Measurements from ENCODE around the gene RIOK2.

RIOK2 gene

DNA sequence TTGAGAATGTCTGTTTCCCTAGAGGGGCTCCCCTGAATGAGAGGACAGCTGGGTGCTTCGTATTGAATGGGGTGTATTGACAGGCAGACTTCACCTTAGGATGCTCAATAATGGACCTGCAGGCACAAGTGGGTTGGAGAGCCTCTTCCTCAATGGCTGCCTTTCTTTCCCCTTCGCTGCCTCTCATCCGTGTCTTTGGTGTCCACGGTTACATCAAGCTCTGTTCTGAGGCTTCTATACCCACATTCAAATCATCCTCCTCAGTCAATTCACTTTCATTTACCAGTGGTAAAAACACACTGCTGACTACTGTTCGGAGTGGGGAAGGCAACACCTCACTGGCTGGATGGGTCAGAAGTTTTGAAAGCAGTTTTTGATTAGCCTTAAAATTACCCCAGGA is 61.2 kb downstream of the RIOK2 start:
- Histone ChIP-seq H3K9me3 (ENCODE audit: control insufficient read depth, low read length) (no peaks in the 10 kb centered on the region), H3K4me1 (ENCODE audit: control insufficient read depth, insufficient read depth, low read length) (no peaks in the 10 kb centered on the region), H3K4me3 (ENCODE audit: low read length) (no peak overlapping the region), H3K36me3 (ENCODE audit: control insufficient read depth, insufficient read depth, low read length, severe bottlenecking) (no peaks in the 10 kb centered on the region), H3K27me3 (replicated peaks; ENCODE audit: control insufficient read depth, insufficient read depth, low read length) (no peaks in the 10 kb centered on the region), H3K9ac (ENCODE audit: low read length) (no peak overlapping the region)
- DNase-seq (ENCODE audit: low read depth), result no peak

- no peaks in the 10 kb centered on the region for H3K36me3 ChIP-seq (ENCODE audit: control insufficient read depth, insufficient read depth, low read length, severe bottlenecking)
- no peak overlapping the region for H3K9ac ChIP-seq (ENCODE audit: low read length)
- no peaks in the 10 kb centered on the region for H3K4me1 ChIP-seq (ENCODE audit: control insufficient read depth, insufficient read depth, low read length)
- H3K27me3 ChIP-seq (replicated peaks; ENCODE audit: control insufficient read depth, insufficient read depth, low read length), result no peaks in the 10 kb centered on the region
- no peak overlapping the region for H3K4me3 ChIP-seq (ENCODE audit: low read length)
- no peaks in the 10 kb centered on the region for H3K9me3 ChIP-seq (ENCODE audit: control insufficient read depth, low read length)
- no peak for DNase-seq (ENCODE audit: low read depth)
Measured at GRCh38 chr5:97120195-97120594, 62.9 kb downstream of the RIOK2 start.

DNA sequence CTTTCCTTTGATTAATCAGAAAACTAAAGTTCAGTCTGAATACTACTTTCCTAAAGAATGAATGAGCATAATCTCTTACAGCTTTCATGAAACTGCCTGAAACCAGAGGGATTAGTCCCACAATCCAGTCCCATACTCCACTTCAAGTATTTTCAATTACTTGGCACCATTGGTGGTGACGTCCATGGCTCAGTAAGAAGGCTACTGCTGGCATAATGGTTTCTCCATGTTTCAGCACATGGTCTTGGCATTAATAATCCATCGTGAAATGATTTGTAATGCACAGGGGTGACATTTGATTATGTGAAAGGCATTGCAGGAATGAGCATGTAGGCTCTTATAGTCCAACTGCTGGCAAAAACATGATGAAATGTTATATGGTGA is 64.0 kb downstream of the RIOK2 start:
- no peaks in the 10 kb centered on the region for H3K4me1 ChIP-seq (ENCODE audit: control insufficient read depth, insufficient read depth, low read length)
- no peaks in the 10 kb centered on the region for H3K27me3 ChIP-seq (replicated peaks; ENCODE audit: control insufficient read depth, insufficient read depth, low read length)
- H3K36me3 ChIP-seq (ENCODE audit: control insufficient read depth, insufficient read depth, low read length, severe bottlenecking), result no peaks in the 10 kb centered on the region
- H3K9me3 ChIP-seq (ENCODE audit: control insufficient read depth, low read length), result no peaks in the 10 kb centered on the region
- DNase-seq (ENCODE audit: low read depth), result no peak
- no peak overlapping the region for H3K9ac ChIP-seq (ENCODE audit: low read length)
- H3K4me3 ChIP-seq (ENCODE audit: low read length), result no peak overlapping the region

DNA sequence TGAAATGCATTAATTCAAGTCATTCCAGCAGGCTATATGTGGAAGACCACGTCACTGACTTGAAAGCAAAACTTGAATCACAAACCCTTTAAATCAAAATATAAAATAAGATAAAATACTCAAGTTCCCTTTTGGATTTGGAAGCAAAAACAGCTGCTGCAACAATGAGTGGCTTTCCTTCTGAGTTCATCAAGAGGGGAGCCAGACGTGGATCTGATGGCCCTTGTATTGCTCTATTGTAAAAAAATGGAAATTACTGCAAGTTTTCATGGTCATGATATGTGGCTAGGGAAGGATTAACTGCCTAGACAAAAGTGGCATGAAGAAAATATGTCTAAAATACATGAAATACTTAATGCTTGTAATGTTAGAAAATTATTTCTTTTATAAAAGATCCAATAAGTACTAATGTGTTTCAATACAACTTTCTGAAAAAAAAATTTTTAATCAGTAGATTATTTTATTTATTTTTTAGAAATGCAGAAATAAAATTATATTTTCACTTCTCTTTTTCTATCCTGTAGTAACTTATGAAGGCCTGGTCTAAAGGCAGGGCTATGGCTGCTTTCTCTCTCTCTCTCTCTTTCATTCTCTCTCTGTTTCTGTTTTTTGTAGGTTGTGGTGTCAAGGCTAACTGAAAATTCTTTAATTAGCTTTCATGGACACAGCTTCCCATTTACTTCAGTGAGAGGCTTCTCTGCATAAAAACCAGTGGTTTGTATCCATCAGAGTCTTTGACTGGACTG is 64.6 kb downstream of the RIOK2 start:
- H3K36me3 ChIP-seq (ENCODE audit: control insufficient read depth, insufficient read depth, low read length, severe bottlenecking), result no peaks in the 10 kb centered on the region

GRCh38 chr5:97115932-97116331 is 67.1 kb downstream of the RIOK2 start:
- H3K9ac ChIP-seq (ENCODE audit: low read length), result no peak overlapping the region
- H3K4me3 ChIP-seq (ENCODE audit: low read length), result no peak overlapping the region
- H3K27me3 ChIP-seq (replicated peaks; ENCODE audit: control insufficient read depth, insufficient read depth, low read length), result no peaks in the 10 kb centered on the region
- no peaks in the 10 kb centered on the region for H3K4me1 ChIP-seq (ENCODE audit: control insufficient read depth, insufficient read depth, low read length)
- no peaks in the 10 kb centered on the region for H3K9me3 ChIP-seq (ENCODE audit: control insufficient read depth, low read length)
- no peak for DNase-seq (ENCODE audit: low read depth)
- no peaks in the 10 kb centered on the region for H3K36me3 ChIP-seq (ENCODE audit: control insufficient read depth, insufficient read depth, low read length, severe bottlenecking)

More for the DNA sequence above, 64.6 kb downstream of the RIOK2 start:
- Histone ChIP-seq H3K4me3 (ENCODE audit: low read length) (no peak overlapping the region), H3K27me3 (replicated peaks; ENCODE audit: control insufficient read depth, insufficient read depth, low read length) (no peaks in the 10 kb centered on the region), H3K9ac (ENCODE audit: low read length) (no peak overlapping the region), H3K9me3 (ENCODE audit: control insufficient read depth, low read length) (no peaks in the 10 kb centered on the region), H3K4me1 (ENCODE audit: control insufficient read depth, insufficient read depth, low read length) (no peaks in the 10 kb centered on the region)
- no peak for DNase-seq (ENCODE audit: low read depth)

- DNase-seq (ENCODE audit: low read depth), result no peak
- Histone ChIP-seq H3K4me3 (ENCODE audit: low read length) (no peak overlapping the region), H3K36me3 (ENCODE audit: control insufficient read depth, insufficient read depth, low read length, severe bottlenecking) (no peaks in the 10 kb centered on the region), H3K4me1 (ENCODE audit: control insufficient read depth, insufficient read depth, low read length) (no peaks in the 10 kb centered on the region), H3K9ac (ENCODE audit: low read length) (no peak overlapping the region), H3K9me3 (ENCODE audit: control insufficient read depth, low read length) (no peaks in the 10 kb centered on the region), H3K27me3 (replicated peaks; ENCODE audit: control insufficient read depth, insufficient read depth, low read length) (no peaks in the 10 kb centered on the region)
Measured at GRCh38 chr5:97112230-97112629, 70.8 kb downstream of the RIOK2 start.

DNA sequence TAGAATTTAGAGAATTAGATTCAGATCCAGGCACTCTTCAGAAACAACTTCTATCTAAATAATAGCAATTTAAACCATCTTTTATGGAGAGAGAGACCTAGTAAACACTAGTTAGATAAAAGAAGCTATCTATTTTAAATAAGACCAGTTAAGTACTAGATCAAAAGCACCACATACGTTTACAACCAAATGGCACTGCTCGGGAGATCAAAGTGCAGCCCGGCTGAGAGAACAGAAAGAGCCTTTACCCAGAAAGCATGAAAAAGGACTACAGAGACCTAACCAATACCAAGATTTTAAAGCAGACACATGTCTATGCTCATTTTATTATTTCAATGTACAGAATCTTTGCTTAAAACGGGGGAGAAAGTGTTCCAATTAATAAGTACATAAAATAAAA is 71.4 kb downstream of the RIOK2 start:
- peaks cover under 1% of the 10 kb centered on the region for H3K27me3 ChIP-seq (replicated peaks; ENCODE audit: control insufficient read depth, insufficient read depth, low read length)
- H3K36me3 ChIP-seq (ENCODE audit: control insufficient read depth, insufficient read depth, low read length, severe bottlenecking), result no peaks in the 10 kb centered on the region
- H3K4me1 ChIP-seq (ENCODE audit: control insufficient read depth, insufficient read depth, low read length), result no peaks in the 10 kb centered on the region
- no peak for DNase-seq (ENCODE audit: low read depth)
- no peak overlapping the region for H3K4me3 ChIP-seq (ENCODE audit: low read length)
- H3K9ac ChIP-seq (ENCODE audit: low read length), result no peak overlapping the region
- no peaks in the 10 kb centered on the region for H3K9me3 ChIP-seq (ENCODE audit: control insufficient read depth, low read length)

GRCh38 chr5:97111004-97111403 is 72.0 kb downstream of the RIOK2 start:
- no peak overlapping the region for H3K4me3 ChIP-seq (ENCODE audit: low read length)
- no peak for DNase-seq (ENCODE audit: low read depth)
- H3K4me1 ChIP-seq (ENCODE audit: control insufficient read depth, insufficient read depth, low read length), result no peaks in the 10 kb centered on the region
- no peaks in the 10 kb centered on the region for H3K36me3 ChIP-seq (ENCODE audit: control insufficient read depth, insufficient read depth, low read length, severe bottlenecking)
- no peak overlapping the region for H3K9ac ChIP-seq (ENCODE audit: low read length)
- no peaks in the 10 kb centered on the region for H3K9me3 ChIP-seq (ENCODE audit: control insufficient read depth, low read length)
- H3K27me3 ChIP-seq (replicated peaks; ENCODE audit: control insufficient read depth, insufficient read depth, low read length), result peaks cover 2% of the 10 kb centered on the region
